Measurements from ENCODE around the gene OR52A1.
"Not testable (repeated sequence)": the region's sequence is repeated elsewhere in the genome, so short reads cannot be mapped to it uniquely, and the experiment has no call there.

Gene OR52A1

DNA sequence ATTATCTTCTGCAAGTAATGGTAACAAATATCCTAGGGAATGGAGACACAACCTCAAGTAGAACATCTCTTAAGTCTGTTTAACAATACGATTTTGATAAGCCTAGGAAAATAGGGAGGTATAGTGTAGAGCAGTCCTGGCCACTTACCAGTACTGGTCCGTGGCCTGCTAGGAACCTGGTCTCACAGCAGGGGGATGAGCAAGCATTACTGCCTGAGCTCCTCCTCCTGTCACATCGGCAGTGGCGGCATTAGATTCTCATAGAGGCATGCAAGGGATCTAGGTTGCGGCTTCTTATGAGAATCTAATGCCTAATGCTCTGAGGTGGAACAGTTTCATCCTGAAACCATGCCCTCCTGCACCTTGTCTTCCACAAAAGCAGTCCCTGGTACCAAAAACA is 41.5 kb upstream of the OR52A1 start:
- no peak overlapping the region for H3K4me3 ChIP-seq (ENCODE audit: low read depth, low read length)
- no peaks in the 10 kb centered on the region for H3K27me3 ChIP-seq (replicated peaks)
- H3K36me3 ChIP-seq (replicated peaks): no peaks in the 10 kb centered on the region
- H3K27ac ChIP-seq: no peak overlapping the region
- no peak for DNase-seq
- TF ChIP-seq, protein P1, sequence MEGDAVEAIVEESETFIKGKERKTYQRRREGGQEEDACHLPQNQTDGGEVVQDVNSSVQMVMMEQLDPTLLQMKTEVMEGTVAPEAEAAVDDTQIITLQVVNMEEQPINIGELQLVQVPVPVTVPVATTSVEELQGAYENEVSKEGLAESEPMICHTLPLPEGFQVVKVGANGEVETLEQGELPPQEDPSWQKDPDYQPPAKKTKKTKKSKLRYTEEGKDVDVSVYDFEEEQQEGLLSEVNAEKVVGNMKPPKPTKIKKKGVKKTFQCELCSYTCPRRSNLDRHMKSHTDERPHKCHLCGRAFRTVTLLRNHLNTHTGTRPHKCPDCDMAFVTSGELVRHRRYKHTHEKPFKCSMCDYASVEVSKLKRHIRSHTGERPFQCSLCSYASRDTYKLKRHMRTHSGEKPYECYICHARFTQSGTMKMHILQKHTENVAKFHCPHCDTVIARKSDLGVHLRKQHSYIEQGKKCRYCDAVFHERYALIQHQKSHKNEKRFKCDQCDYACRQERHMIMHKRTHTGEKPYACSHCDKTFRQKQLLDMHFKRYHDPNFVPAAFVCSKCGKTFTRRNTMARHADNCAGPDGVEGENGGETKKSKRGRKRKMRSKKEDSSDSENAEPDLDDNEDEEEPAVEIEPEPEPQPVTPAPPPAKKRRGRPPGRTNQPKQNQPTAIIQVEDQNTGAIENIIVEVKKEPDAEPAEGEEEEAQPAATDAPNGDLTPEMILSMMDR (IDR thresholded peaks at IDR 0.05; ENCODE audit: low read depth, low read length, missing control alignments): no peak
- in situ Hi-C loops (cut with HindIII; ENCODE audit: low pct_ligation_motif_present, low sequenced_read_pairs): no loop called here

DNA sequence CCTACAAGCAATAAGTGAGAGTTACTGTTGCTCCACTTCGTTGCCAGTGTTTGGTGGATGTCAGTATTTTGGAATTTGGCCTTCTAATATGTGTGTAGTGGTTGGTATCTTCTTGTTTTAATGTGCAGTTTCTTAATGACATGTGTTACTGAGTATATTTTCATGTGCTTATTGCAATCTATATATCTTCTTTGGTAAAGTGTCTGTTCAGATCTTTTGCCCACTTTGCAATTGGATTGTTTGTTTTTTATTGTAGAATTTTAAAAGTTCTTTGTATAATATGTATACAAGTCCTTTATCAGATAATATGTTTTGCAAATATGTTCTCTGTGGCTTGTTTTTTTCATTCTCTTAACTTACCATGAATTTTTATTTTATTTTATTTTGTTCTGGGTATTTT is 38.2 kb upstream of the OR52A1 start:
- no peak overlapping the region for H3K27ac ChIP-seq
- H3K4me3 ChIP-seq (ENCODE audit: low read depth, low read length): no peak overlapping the region
- TF ChIP-seq, protein P1 (IDR thresholded peaks at IDR 0.05; ENCODE audit: low read depth, low read length, missing control alignments): no peak
- DNase-seq: no peak
- no peaks in the 10 kb centered on the region for H3K27me3 ChIP-seq (replicated peaks)
- in situ Hi-C loops (cut with HindIII; ENCODE audit: low pct_ligation_motif_present, low sequenced_read_pairs): no loop called here
- no peaks in the 10 kb centered on the region for H3K36me3 ChIP-seq (replicated peaks)

DNA sequence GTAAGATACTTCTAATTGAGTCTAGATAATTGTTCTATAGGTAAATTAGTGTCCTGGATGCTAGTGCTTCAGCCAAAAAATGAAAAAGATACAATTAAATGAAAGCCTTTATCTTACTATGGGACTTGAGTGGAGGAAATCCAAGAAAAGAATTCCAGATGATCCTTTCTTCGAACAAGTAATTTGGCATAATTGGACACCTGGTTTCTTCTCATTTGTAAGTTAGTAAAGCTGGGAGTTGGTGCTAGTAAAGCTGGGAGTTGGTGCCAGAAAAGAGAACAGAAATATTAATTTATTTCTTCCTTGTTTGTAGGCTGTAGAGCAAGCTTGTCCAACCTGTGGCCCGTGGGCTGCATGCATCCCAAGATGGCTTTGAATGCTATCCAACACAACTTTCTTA is 33.6 kb upstream of the OR52A1 start:
- no peak for DNase-seq
- TF ChIP-seq, protein P1 (IDR thresholded peaks at IDR 0.05; ENCODE audit: low read depth, low read length, missing control alignments): no peak
- no peak overlapping the region for H3K4me3 ChIP-seq (ENCODE audit: low read depth, low read length)
- H3K36me3 ChIP-seq (replicated peaks): no peaks in the 10 kb centered on the region
- no peak overlapping the region for H3K27ac ChIP-seq
- H3K27me3 ChIP-seq (replicated peaks): no peaks in the 10 kb centered on the region
- in situ Hi-C loops (cut with HindIII; ENCODE audit: low pct_ligation_motif_present, low sequenced_read_pairs): no loop called here

DNA sequence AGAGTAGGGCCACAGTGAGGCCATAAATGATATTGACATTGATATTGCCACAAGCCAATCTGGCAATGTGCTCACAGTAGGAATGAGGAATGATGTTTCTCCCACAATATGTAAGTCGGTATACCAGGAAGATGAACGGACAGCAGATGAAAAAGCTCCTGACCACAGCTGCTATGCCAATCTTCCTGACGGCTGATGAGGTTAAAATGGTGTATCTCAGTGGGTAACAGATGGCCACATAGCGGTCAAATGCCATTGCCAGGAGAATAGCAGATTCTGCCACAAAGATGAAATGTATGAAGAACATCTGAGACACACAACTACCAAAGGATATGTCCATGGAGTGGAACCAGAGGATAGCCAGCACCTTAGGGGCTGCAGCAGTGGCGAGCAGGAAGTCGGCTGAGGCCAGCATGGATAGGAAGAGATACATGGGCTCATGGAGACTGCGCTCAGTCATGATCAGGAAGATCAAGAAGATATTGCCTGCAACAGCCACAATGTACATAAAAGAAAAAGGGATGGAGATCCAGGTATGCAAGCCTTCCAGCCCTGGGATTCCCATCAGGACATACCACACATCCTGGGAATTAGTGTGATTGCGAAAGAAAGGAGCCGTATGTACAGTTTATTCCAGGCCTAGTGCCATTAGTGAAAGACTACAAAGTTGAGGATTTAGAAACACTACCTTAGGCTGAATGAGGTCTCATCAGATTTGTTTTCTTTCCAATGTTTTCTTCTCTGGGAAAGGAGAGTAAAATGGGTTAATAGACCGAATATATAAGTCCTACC is 23.7 kb upstream of the OR52A1 start:
- no peak overlapping the region for H3K27ac ChIP-seq
- in situ Hi-C loops (cut with HindIII; ENCODE audit: low pct_ligation_motif_present, low sequenced_read_pairs): no loop called here
- H3K4me3 ChIP-seq (ENCODE audit: low read depth, low read length): no peak overlapping the region
- H3K36me3 ChIP-seq (replicated peaks): no peaks in the 10 kb centered on the region
- no peak for DNase-seq
- H3K27me3 ChIP-seq (replicated peaks): no peaks in the 10 kb centered on the region
- TF ChIP-seq, protein P1 (IDR thresholded peaks at IDR 0.05; ENCODE audit: low read depth, low read length, missing control alignments): no peak

DNA sequence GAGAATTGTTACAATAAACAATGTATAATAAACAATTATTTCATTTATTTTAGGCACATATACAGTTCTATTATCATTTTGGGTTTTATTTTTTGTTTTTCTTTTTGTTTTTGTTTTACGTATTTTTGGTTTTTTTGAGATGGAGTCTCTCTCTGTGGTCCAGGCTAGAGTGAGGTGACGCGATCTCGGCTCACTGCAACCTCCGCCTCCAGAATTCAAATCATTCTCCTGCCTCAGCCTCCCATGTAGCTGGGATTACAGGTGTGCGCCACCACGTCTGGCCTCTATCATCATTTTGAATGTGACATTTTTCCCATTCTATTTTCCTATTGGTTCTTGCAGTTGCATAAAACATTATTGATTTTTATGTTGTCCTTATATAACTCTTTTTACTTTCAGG is 20.4 kb upstream of the OR52A1 start:
- DNase-seq: no peak
- in situ Hi-C loops (cut with HindIII; ENCODE audit: low pct_ligation_motif_present, low sequenced_read_pairs): no loop called here
- TF ChIP-seq, protein P1 (IDR thresholded peaks at IDR 0.05; ENCODE audit: low read depth, low read length, missing control alignments): no peak

DNA sequence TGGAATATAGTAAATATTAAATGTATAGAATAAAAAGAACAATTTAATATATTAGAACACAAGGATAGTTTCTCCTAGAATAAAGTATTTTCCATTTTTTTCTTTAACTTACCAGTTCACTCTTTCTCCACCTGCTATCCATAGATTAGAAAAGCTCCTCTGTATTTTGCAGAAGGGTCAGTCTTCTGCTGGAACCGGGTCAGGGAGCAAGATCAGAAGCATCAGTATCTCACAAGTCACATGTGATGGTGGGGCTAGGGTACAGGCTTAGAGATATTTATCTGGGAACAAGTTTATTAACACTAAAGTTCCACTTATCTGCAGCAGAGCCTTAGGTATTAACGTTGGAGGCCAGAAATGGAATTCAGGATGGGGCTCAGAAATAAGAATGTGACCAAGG is 17.3 kb upstream of the OR52A1 start:
- Histone ChIP-seq H3K27ac (no peak overlapping the region), H3K4me3 (ENCODE audit: low read depth, low read length) (no peak overlapping the region), H3K36me3 (replicated peaks) (no peaks in the 10 kb centered on the region), H3K27me3 (replicated peaks) (no peaks in the 10 kb centered on the region)
- no peak for DNase-seq
- in situ Hi-C loops (cut with HindIII; ENCODE audit: low pct_ligation_motif_present, low sequenced_read_pairs): no loop called here
- TF ChIP-seq, protein P1 (IDR thresholded peaks at IDR 0.05; ENCODE audit: low read depth, low read length, missing control alignments): no peak

More for the DNA sequence above, 20.4 kb upstream of the OR52A1 start:
- Histone ChIP-seq H3K4me3 (ENCODE audit: low read depth, low read length) (no peak overlapping the region), H3K36me3 (replicated peaks) (no peaks in the 10 kb centered on the region), H3K27me3 (replicated peaks) (no peaks in the 10 kb centered on the region), H3K27ac (no peak overlapping the region)

DNA sequence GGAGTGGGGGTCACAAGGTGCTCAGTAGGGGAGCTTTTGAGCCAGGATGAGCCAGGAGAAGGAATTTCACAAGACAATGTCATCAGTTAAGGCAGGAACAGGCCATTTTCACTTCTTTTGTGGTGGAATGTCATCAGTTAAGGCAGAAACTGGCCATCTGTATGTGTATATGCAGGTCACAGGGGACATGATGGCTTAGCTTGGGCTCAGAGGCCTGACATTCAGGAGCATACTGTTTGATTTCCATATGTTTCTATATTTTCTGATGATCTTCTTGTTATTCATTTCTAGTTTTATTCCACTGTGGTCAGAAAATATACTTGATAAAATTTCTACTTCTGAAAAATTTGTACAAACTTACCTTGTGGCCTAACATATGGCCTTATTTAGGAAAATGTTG is 11.3 kb upstream of the OR52A1 start:
- H3K36me3 ChIP-seq (replicated peaks); H3K27ac ChIP-seq; in situ Hi-C loops (cut with HindIII; ENCODE audit: low pct_ligation_motif_present, low sequenced_read_pairs); DNase-seq; H3K27me3 ChIP-seq (replicated peaks); H3K4me3 ChIP-seq (ENCODE audit: low read depth, low read length): not testable (repeated sequence)

DNA sequence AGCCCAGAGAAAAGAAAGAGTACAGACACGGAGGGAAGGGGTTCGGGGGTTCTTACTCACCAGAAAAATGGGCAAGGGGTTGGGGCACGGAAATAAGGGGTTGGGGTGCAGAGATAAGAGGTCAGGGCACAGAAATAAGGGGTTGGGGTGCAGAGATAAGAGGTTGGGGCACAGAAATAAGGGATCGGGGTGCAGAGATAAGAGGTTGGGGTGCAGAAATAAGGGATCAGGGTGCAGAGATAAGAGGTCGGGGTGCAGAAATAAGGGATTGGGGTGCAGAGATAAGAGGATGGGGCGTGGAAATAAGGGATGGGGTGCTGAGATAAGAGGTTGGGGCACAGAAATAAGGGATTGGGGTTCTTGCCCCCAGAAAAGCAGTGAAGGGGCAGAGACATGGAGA is 10.2 kb upstream of the OR52A1 start:
- H3K27ac ChIP-seq; H3K4me3 ChIP-seq (ENCODE audit: low read depth, low read length); H3K36me3 ChIP-seq (replicated peaks); H3K27me3 ChIP-seq (replicated peaks); in situ Hi-C loops (cut with HindIII; ENCODE audit: low pct_ligation_motif_present, low sequenced_read_pairs); DNase-seq: not testable (repeated sequence)

Measured in brain microvascular endothelial cell (primary cell).